ENCODE results near the gene PSMB3.

PSMB3 gene

GRCh38 chr17:38709864-38710603 is 42.5 kb upstream of the PSMB3 start:
- H2AFZ ChIP-seq (ENCODE audit: low read depth, low read length) = no peak overlapping the region
- ATAC-seq (ENCODE audit: insufficient read depth, low read depth) = no peak
- H3K27ac ChIP-seq (ENCODE audit: low read length) = 0 out of 2 replicates have a peak overlapping the region, but pooled peaks have one; percentile 30
- no peak for DNase-seq
- H4K20me1 ChIP-seq (ENCODE audit: insufficient read depth, low read length) = peaks cover 37% of the 10 kb centered on the region
- no peaks in the 10 kb centered on the region for H3K9me3 ChIP-seq (ENCODE audit: insufficient read depth, low read length, severe bottlenecking)
- no peak overlapping the region for H3K9ac ChIP-seq (ENCODE audit: low read depth, low read length)
- H3K4me1 ChIP-seq (ENCODE audit: insufficient read depth, low read length) = peaks cover 22% of the 10 kb centered on the region
- no peak overlapping the region for H3K4me3 ChIP-seq (ENCODE audit: low read depth in 1 of 2, low read length in 2 of 2)
- H3K36me3 ChIP-seq (ENCODE audit: insufficient read depth, low read length) = peaks cover 82% of the 10 kb centered on the region
- TF ChIP-seq EZH2 (IDR thresholded peaks at IDR 0.05; ENCODE audit: borderline replicate concordance, low read depth, low read length, severe bottlenecking) (no peak), CTCF (IDR thresholded peaks at IDR 0.05; ENCODE audit: borderline replicate concordance, extremely low read depth, low read length, poor library complexity, severe bottlenecking) (no peak)
- no peaks in the 10 kb centered on the region for H3K27me3 ChIP-seq (ENCODE audit: insufficient read depth, low read length, poor library complexity)
- peaks cover 50% of the 10 kb centered on the region for H3K79me2 ChIP-seq (ENCODE audit: insufficient read depth, low read length)
- H3K4me2 ChIP-seq (ENCODE audit: insufficient read depth, low read length) = no peak overlapping the region

DNA sequence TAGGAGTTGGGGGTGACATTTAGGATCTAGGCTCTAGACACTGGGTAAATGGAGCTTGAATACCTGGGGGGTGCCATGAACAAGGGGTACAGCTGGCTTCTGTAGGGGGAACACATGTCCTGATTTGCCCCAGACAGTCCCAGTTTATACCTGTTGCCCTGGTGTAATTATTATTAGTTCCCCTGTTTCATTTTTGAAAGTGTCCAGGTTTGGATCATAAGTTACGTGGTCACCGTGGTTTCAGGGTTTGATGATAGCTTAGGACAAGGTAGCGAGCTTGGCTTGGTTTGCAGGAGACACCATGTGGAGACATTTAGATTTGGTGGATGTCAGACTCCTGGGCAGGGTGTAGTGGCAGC is 42.0 kb upstream of the PSMB3 start:
- H3K4me2 ChIP-seq (ENCODE audit: insufficient read depth, low read length) = no peak overlapping the region
- peaks cover 87% of the 10 kb centered on the region for H3K36me3 ChIP-seq (ENCODE audit: insufficient read depth, low read length)
- TF ChIP-seq EZH2 (IDR thresholded peaks at IDR 0.05; ENCODE audit: borderline replicate concordance, low read depth, low read length, severe bottlenecking) (no peak), CTCF (IDR thresholded peaks at IDR 0.05; ENCODE audit: borderline replicate concordance, extremely low read depth, low read length, poor library complexity, severe bottlenecking) (no peak)
- H3K9me3 ChIP-seq (ENCODE audit: insufficient read depth, low read length, severe bottlenecking) = no peaks in the 10 kb centered on the region
- ATAC-seq (ENCODE audit: insufficient read depth, low read depth) = no peak
- no peak overlapping the region for H2AFZ ChIP-seq (ENCODE audit: low read depth, low read length)
- no peak overlapping the region for H3K4me3 ChIP-seq (ENCODE audit: low read depth in 1 of 2, low read length in 2 of 2)
- H3K27me3 ChIP-seq (ENCODE audit: insufficient read depth, low read length, poor library complexity) = no peaks in the 10 kb centered on the region
- H3K4me1 ChIP-seq (ENCODE audit: insufficient read depth, low read length) = peaks cover 22% of the 10 kb centered on the region
- no peak overlapping the region for H3K27ac ChIP-seq (ENCODE audit: low read length)
- H4K20me1 ChIP-seq (ENCODE audit: insufficient read depth, low read length) = peaks cover 37% of the 10 kb centered on the region
- peaks cover 45% of the 10 kb centered on the region for H3K79me2 ChIP-seq (ENCODE audit: insufficient read depth, low read length)
- no peak overlapping the region for H3K9ac ChIP-seq (ENCODE audit: low read depth, low read length)
- DNase-seq = no peak

- DNase-seq (no peak), ATAC-seq (ENCODE audit: insufficient read depth, low read depth) (no peak)
- peaks cover 91% of the 10 kb centered on the region for H3K36me3 ChIP-seq (ENCODE audit: insufficient read depth, low read length)
- no peak overlapping the region for H3K4me3 ChIP-seq (ENCODE audit: low read depth in 1 of 2, low read length in 2 of 2)
- no peak overlapping the region for H2AFZ ChIP-seq (ENCODE audit: low read depth, low read length)
- no peak overlapping the region for H3K9ac ChIP-seq (ENCODE audit: low read depth, low read length)
- H3K4me2 ChIP-seq (ENCODE audit: insufficient read depth, low read length) = no peak overlapping the region
- H3K9me3 ChIP-seq (ENCODE audit: insufficient read depth, low read length, severe bottlenecking) = no peaks in the 10 kb centered on the region
- H4K20me1 ChIP-seq (ENCODE audit: insufficient read depth, low read length) = peaks cover 37% of the 10 kb centered on the region
- peaks cover 20% of the 10 kb centered on the region for H3K4me1 ChIP-seq (ENCODE audit: insufficient read depth, low read length)
- H3K27ac ChIP-seq (ENCODE audit: low read length) = no peak overlapping the region
- peaks cover 41% of the 10 kb centered on the region for H3K79me2 ChIP-seq (ENCODE audit: insufficient read depth, low read length)
- TF ChIP-seq EZH2 (IDR thresholded peaks at IDR 0.05; ENCODE audit: borderline replicate concordance, low read depth, low read length, severe bottlenecking) (no peak), CTCF (IDR thresholded peaks at IDR 0.05; ENCODE audit: borderline replicate concordance, extremely low read depth, low read length, poor library complexity, severe bottlenecking) (no peak)
- H3K27me3 ChIP-seq (ENCODE audit: insufficient read depth, low read length, poor library complexity) = no peaks in the 10 kb centered on the region
Observed at GRCh38 chr17:38710985-38711384, 41.6 kb upstream of the PSMB3 start.

All from DND-41 (cell line).